Fibroblast of lung (primary cell): ENCODE data around the gene TPD52L1.

Experiments
- CTCF ChIP-seq, 2 donors: IDR thresholded peaks in 1 of 2; conservative IDR thresholded peaks in 1 of 2; 1 replicate in 1 of 2; 2 replicates in 1 of 2; pipeline ENCODE4 v1.5.1; 2011 to 2012; ENCODE audit warnings: low read length in 2 of 2, control low read depth in 1 of 2, inconsistent platforms in 1 of 2, low read depth in 1 of 2, mild to moderate bottlenecking in 1 of 2
- EZH2 ChIP-seq: IDR thresholded peaks from 2 replicates; pipeline ENCODE4 v1.5.1; 2012; ENCODE audit warnings: low read length, control low read depth, mild to moderate bottlenecking; ENCODE audit errors: missing control alignments

GRCh38 chr6:125296471-125296870 lies 142.9 kb downstream of the TPD52L1 start:
- TF ChIP-seq CTCF (conservative IDR thresholded peaks at IDR 0.05 in 1 of 2, IDR thresholded peaks at IDR 0.05 in 1 of 2; ENCODE audit: low read depth in 1 of 2, low read length in 2 of 2) (no peak), EZH2 (no peak)
